ENCODE measurements around the gene BTNL9.
"Not testable (repeated sequence)": the region's sequence is repeated elsewhere in the genome, so short reads cannot be mapped to it uniquely, and the experiment has no call there.

The BTNL9 gene

DNA sequence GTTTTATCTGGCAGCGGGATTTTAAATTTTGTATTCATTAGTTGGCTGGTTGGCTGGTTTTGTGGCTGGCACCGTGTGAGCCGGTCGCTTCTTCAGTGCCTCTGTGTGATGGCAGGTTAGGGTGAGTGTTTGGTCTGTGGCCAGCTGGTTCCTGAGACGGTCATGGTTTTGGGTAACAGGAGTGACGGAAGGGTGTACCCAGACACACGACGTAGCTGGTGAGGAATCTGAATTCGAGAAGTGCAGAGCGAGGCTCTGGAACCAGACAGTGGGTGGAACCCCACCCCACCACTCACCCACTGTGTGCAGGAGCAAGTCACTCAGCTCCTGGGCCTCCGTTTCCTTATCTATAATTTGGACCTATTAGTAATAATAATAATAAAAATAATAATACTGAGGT lies 2.7 kb downstream of the BTNL9 start:
- no peak for DNase-seq (ENCODE audit: low read depth in 2 of 2, low spot score in 1 of 2)

DNA sequence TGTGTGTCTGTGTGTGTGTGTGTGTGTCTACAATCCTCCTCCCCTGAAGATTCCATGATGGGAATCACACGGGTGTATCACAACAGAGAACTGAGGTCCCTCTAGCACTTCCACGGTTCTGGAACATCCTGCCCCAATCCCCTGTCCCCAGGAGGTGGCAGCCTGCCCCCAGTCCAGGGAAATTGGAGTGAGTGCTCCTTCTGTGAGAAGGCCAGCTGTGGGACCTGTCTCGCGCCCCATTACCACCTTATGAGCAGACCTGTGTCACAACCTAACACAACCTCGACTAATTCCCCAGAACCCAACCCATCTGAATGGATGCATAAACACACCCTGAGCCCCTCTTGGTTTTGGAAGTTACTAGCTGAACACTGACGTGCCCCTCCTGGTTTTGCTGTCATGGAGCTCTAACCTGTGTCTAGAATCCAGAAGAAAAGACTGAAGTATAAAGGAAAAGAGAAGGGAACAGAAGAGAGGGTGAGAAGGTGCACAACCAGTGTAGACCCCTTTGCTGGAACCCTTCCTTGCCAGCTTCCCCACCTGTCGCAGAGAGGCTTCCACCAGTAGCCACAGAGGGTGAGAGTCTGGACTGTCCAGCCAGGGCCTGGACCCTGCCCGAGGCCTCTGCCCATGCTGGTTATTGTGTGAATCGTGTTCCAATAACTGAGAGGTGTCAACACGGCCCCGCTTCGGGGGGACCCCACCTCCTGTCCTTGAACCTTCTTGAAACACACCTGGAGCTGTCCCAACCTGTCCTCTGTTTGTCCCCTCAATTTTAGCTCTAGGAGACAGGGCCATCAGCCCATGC lies 3.4 kb downstream of the BTNL9 start:
- no peak for DNase-seq (ENCODE audit: low read depth in 2 of 2, low spot score in 1 of 2)

DNA sequence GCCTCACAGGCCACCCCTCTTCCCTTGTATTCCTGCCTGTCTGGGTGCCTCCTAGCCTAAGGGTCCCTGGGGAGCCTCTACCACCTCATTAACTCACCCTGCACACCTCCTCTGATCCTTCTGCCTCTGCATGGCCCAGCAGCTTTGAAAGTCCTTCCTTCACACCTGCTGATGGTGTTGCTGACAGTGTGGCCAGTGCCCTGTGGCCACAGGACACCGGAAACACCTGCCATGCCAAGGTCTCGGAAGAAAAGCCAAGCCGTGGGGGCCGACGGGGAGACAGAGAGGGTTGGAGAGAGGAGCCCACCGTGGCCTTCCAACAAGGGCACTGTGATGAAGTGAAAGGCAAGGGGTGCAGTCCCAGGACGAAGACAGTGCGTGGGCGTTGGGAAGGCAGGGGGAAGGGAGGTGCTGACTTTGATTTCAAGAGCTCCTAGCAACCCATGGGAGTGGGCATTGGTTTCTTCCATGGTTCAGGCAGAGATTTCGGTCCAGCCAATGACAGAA lies 4.1 kb downstream of the BTNL9 start:
- no peak for DNase-seq (ENCODE audit: low read depth in 2 of 2, low spot score in 1 of 2)

DNA sequence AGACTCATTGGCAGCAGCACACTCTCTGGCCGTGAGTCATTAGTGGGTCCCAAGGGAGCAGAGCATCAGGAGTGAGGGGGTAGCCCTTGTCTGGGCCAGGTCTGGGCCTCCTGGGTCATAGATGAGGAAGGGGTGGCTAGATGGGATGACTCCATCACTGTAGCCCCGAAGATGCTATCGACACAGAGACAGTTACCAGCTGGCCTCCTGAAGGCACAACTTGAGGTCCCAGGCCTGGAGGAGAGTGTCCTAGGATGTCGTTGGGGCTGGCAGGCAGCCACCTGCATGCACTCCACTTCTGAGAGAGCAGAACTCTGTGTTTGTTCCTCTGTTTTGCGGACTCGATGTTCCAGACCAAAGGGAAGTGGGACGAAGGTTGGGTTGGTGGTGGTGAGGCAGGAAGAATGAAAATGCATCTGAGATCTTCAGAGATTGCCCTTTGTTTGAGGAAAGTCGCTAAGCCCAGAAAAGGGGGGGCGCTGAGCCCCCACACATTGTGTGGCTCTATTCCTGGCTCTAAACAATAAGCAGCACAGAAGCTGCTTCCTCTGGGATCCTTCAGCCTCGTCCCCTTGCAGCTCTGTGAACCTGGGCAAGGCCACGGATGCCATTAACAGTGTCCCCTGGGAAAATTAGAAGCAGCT lies 4.7 kb downstream of the BTNL9 start:
- DNase-seq (ENCODE audit: low read depth in 2 of 2, low spot score in 1 of 2): no peak

- no peak for DNase-seq (ENCODE audit: low read depth in 2 of 2, low spot score in 1 of 2)
These were observed 5.2 kb downstream of the BTNL9 start for GRCh38 chr5:181045316-181045715.

DNA sequence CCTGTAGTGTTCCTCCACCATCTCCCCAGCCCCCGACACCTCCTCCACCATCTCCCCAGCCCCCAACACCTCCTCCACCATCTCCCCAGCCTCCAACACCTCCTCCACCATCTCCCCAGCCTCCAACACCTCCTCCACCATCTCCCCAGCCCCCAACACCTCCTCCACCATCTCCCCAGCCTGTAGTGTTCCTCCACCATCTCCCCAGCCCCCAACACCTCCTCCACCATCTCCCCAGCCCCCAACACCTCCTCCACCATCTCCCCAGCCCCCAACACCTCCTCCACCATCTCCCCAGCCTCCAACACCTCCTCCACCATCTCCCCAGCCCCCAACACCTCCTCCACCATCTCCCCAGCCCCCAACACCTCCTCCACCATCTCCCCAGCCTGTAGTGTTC lies 5.8 kb downstream of the BTNL9 start:
- DNase-seq (ENCODE audit: low read depth in 2 of 2, low spot score in 1 of 2): not testable (repeated sequence)

DNA sequence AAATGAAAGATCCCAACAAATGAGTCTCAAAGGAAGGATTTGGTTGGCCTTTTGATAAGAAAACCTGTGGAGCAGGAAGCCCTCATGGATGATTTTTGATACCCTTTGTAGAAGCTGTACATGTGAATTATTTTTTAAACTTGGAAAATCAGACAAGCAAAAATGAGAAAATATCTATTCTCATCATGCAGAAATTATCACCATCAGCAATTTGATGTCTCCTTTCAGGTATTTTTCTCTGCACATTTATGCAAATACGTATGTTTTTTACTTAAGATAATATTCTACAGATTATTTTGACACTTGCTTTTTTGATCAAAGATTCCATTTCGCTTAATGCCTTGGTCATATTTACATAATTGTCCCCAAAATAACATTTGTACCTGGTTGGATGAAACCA lies 7.2 kb downstream of the BTNL9 start:
- no peak for DNase-seq (ENCODE audit: low read depth in 2 of 2, low spot score in 1 of 2)

- no peak for DNase-seq (ENCODE audit: low read depth in 2 of 2, low spot score in 1 of 2)
These were observed 7.9 kb downstream of the BTNL9 start for GRCh38 chr5:181047921-181048320.

DNA sequence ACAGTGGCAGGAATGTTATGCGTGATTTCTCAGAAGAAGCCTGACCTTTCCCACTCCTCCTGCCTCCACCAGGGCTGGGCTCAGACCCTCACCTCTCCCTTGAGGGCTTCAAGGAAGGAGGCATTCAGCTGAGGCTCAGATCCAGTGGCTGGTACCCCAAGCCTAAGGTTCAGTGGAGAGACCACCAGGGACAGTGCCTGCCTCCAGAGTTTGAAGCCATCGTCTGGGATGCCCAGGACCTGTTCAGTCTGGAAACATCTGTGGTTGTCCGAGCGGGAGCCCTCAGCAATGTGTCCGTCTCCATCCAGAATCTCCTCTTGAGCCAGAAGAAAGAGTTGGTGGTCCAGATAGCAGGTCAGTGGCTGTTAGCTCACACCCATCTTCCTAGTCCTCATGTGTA lies 9.9 kb downstream of the BTNL9 start:
- DNase-seq (ENCODE audit: low read depth in 2 of 2, low spot score in 1 of 2): no peak

GRCh38 chr5:181051841-181052671 lies 12.0 kb downstream of the BTNL9 start:
- no peak for DNase-seq (ENCODE audit: low read depth in 2 of 2, low spot score in 1 of 2)

GRCh38 chr5:181052672-181053487 lies 12.8 kb downstream of the BTNL9 start:
- DNase-seq (ENCODE audit: low read depth in 2 of 2, low spot score in 1 of 2): no peak

DNA sequence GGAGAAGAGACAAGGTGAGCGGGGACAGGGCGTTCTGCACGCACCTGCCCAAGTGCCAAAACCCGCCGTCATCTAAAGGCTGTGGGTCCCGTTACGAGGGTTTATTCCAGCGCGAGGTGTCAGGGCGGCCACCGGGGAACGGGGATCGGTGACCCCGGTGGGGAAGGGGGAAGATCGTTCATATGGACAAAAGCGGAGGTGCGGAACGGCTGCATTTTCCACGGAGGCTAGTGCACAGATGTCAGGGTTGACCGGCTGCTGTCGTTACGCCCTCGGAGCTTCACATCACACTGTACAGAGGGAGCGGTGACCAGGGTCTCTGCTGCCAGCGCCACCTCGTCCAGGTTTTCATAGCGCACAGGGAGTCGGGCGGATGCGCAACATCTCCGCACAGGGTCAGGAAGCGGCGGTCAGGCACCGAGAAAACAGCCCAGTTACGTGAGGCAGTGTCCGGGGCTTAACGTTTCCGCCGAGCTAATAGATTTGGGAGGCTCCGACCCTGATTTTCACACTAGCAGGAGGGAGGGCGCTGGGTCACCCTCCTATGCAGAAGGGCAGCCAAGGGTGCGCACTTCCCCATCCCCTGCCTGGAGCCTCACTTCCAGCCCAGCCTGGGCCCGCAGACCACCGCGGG lies 13.5 kb downstream of the BTNL9 start:
- no peak for DNase-seq (ENCODE audit: low read depth in 2 of 2, low spot score in 1 of 2)

DNA sequence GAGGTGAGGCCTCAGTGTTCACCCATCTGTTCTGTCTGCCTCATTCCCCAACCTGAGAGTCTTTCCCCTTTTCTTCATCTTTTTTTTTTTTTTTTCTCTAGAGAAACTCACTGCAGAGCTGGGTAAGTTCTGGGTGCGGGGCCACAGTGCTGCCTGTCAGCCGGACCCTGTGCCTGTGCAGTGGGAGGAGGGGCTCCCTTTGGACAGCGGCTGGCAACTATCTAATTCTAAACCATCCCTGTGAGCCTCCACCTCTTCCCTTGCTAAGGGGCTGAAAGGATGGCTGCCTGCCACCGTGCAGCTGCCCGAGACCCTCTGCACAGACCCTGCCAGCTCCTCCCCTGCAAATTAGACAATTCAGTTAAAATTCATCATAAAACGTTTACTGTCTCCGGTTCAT lies 14.1 kb downstream of the BTNL9 start:
- DNase-seq (ENCODE audit: low read depth in 2 of 2, low spot score in 1 of 2): no peak

DNA sequence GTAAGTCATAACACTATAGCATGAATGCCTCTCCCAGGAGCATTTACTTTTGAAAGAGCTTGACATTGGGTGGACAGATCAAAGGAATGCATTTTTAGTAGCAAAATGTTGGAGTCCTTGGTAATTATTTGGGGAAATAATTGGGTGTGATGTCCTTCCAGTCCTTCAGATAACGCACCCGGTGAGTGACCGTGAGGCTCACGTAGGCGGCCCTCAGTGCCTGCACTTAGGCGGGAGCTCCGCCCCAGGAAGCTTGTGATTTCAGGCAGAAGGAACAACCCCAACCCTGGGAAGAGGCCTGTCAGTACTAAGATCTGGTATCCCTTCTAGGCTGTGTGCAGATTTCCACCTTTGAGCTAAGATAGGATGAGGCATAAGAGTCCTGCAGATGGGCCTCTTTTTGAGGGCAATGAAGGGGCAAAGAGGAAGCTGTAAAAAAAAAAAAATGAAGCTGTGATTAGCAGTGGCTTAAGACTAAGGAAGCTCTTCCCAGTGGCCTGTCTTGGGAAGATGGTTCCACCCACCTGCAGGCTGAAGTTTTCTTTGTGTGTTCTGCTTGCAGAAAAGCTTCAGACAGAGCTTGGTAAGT lies 14.9 kb downstream of the BTNL9 start:
- no peak for DNase-seq (ENCODE audit: low read depth in 2 of 2, low spot score in 1 of 2)

DNA sequence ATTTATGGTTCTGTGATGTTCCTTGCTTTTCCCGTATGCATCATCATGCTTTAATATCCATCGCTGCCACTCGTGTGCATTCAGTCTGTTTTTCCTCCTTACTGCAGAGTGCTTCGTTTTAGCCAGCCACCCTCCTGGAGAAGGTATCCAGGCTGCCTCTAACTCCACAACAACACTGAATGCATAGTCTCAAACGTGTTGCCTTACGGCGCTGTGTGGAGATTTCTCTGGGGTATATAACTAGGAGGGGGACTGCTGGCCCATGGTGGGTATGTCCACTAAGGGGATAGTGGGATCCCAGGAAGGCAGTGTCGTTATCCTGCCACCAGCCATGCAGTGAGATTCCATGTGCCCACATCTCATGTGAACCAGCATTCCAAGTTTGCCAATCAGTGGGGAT lies 16.4 kb downstream of the BTNL9 start:
- no peak for DNase-seq (ENCODE audit: low read depth in 2 of 2, low spot score in 1 of 2)

- no peak for DNase-seq (ENCODE audit: low read depth in 2 of 2, low spot score in 1 of 2)
These were observed 18.3 kb downstream of the BTNL9 start for GRCh38 chr5:181058321-181058720.

DNA sequence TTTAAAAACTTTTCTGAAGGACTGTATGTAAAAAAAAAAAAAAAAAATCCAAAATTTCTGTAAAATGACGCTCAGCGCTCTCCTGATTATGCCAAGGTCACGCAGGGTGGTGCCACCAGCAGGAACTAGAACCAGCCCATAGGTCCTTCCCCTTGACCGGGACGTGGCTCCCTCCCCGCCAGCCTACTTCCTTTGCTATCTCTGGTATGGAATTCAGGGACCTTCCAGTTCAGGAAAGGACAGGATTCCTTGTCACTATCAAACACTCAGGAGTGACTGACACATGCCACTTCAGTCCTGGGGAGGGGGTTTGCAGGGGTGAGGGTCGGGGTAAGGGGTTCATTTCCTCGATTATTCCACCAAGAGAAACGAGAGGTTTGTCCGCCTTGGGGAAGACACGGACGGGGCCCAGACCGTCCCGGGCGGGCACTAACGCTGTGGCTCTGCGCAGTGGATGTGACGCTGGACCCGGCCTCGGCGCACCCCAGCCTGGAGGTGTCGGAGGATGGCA lies 18.8 kb downstream of the BTNL9 start:
- no peak for DNase-seq (ENCODE audit: low read depth in 2 of 2, low spot score in 1 of 2)

- DNase-seq (ENCODE audit: low read depth in 2 of 2, low spot score in 1 of 2): no peak
These were observed 19.5 kb downstream of the BTNL9 start for GRCh38 chr5:181059297-181060230.

DNA sequence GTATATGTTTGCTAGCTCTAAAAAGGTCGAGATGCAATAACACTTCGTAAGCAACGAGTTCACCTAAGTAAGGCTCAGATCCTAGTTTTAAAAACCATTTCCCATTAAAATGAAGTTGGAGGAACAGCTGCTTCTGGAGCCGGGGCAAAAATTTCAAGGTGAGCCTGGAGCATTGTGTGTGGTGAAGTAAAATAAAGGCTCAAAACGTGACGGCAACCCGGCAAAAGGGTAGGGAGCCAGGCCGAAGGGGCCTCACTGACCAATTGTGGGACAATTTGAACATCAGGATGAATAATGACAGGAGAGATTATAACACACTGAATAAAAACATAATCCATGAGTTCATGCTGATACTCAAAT lies 20.1 kb downstream of the BTNL9 start:
- no peak for DNase-seq (ENCODE audit: low read depth in 2 of 2, low spot score in 1 of 2)
